GM10266 (cell line): ENCODE measurements around the gene SERPINA12.

Experiments used
- DNase-seq: peaks from one replicate; pipeline ENCODE4 v3.0.0; 2012; ENCODE audit errors: extremely low spot score
- TF ChIP-seq, protein P1 (sequence below): IDR thresholded peaks from 2 replicates; pipeline ENCODE4 v1.5.1; 2012; ENCODE audit warnings: mild to moderate bottlenecking, low read depth; ENCODE audit not compliant: control insufficient read depth, insufficient read depth; ENCODE audit errors: missing control alignments

Gene SERPINA12

DNA sequence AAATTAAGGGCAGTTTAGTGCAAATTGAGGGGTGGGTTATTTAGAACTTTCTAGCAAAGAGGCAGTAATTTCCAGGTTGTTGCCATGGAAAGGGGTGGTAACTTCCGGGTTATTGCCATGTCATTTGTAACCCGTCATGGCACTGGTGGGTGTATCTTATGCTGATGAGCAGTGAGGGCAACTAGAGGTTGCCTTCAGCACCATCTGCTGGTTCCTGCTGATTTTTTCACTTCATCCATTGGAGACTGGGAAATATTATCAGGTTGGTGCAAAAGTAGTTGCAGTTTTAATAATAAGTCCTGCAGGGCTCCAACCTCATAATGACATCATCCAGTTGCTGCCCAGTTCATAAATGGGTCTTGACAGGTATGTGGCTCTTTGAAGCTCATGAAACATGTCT lies 27.6 kb upstream of the SERPINA12 start:
- TF ChIP-seq, protein P1, sequence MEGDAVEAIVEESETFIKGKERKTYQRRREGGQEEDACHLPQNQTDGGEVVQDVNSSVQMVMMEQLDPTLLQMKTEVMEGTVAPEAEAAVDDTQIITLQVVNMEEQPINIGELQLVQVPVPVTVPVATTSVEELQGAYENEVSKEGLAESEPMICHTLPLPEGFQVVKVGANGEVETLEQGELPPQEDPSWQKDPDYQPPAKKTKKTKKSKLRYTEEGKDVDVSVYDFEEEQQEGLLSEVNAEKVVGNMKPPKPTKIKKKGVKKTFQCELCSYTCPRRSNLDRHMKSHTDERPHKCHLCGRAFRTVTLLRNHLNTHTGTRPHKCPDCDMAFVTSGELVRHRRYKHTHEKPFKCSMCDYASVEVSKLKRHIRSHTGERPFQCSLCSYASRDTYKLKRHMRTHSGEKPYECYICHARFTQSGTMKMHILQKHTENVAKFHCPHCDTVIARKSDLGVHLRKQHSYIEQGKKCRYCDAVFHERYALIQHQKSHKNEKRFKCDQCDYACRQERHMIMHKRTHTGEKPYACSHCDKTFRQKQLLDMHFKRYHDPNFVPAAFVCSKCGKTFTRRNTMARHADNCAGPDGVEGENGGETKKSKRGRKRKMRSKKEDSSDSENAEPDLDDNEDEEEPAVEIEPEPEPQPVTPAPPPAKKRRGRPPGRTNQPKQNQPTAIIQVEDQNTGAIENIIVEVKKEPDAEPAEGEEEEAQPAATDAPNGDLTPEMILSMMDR: no peak
- no peak for DNase-seq

DNA sequence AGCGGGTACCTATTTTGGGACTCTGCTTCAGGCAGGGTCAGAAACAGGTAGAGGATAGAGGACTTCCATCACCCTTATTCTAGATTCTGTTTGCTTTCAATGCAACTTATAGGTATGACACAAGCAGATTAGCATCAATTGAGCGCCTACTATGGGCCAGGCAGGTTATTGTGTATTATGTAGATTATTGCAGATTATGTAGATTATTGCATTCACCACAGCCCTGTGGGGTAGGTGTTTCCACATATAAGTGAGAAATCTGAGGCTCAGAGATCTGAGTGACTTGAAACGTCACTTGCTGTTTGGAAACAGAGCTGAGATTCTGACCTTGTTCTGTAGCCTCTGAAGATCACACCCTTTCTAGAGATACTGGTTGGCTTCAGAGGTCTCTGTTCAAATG lies 26.2 kb upstream of the SERPINA12 start:
- no peak for DNase-seq
- TF ChIP-seq, protein P1: no peak

DNA sequence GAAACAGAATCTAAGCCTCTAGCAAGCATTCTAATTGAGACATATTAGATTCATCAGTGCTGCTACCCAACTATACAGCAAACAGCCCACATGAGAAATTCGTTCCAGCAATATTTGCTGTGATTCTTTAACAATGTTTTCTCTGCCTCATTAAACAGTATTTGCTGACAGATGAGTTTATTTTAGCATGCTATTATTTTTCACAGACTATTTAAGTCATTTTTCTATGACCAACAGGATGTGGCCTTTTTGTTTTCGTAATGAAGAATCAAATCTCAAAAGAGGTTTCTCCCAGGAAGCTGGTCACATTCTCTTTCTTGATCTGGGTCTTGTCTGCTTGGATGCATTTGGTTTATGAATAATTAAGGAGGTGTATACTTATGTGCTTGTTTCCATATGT lies 23.2 kb upstream of the SERPINA12 start:
- peak; percentile 29 for DNase-seq
- TF ChIP-seq, protein P1: no peak

DNA sequence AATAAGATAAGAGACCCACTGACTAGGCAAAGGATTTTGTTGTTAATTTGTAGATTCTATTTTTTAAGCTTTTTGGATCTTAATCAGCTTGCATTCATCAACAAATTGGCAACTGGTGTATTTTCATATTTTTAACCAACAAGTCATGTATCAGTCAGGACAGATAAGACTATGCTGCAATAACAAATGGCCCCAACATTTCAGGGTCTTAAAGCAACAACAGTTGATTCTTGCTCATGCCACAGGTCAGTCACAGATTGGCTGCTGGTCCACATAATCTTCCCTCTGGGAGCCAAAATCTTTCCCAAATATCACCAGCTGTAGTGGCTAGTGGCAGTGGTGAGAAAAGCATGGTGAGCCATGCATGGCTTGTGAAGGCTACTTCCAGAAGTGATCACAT lies 21.9 kb upstream of the SERPINA12 start:
- TF ChIP-seq, protein P1: no peak
- DNase-seq: no peak

DNA sequence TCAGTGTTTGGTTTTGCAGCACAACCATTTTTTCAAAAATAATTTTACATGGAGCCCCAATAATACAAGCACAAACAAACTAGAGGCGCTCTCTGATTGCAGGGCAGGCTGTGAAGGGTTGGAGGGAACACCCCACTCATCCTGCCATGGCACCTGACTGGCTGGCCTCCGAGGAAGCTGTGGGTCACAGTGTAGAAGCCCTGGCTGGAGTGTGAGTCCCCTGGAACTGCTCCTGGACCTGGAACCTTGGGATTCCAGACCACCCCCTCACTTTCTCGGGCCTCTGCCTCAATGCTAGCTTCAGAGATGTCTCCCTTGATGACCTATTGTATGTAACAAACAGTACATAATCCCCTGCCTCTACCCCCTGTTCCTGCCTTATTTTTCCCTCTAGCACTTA lies 14.8 kb upstream of the SERPINA12 start:
- DNase-seq: no peak
- TF ChIP-seq, protein P1: no peak

DNA sequence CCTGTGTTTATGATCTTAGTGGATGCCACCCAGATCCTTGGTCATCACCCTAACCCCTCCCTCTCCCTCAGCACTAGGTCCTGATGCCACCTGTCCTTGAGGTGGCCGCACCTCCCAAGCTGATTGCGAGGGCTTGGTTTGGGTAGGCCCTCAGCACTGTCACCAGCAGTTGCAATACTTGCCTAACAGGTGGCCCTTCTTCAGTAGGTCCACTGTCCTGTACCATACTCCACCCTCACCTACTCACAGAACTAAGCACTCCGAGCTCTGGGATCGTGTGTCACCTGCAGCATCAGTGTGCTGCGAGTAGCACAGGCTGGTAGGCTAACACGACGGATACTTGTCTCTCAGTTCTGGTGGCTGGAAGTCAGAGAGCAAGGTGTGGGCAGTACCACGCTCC lies 14.0 kb upstream of the SERPINA12 start:
- DNase-seq: no peak
- TF ChIP-seq, protein P1: no peak

DNA sequence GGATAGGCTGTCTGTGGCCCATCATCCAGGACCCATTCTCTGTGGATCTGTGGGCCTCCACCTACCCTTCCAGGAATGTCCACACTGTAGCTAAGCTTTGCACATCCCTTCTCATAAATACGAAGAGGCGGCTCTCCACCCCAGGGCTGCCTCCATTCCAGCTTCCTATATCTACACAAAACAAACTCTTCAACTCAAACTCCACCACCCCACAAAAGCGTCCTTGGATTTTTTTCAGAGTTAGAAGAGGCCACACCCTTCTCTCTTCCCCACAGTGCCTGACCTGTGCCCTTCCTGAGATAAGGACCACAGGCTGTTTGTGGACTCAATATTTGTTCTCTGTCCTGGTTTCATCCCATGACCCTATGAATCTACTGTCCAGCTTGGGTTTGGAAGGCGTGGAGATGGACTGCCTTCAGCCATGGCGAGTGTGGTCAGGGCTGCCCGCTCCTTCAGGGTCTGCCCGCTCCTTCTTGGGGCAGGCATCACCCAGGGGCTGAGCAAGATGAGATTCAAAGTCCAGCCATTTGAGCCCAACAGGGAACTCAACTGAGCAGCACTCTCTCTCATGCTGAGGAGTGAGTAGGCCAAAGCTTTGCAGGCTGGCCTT lies 13.0 kb upstream of the SERPINA12 start:
- TF ChIP-seq, protein P1: no peak
- no peak for DNase-seq
